HCT116 (cell line): ENCODE results near the gene MMP23B. TPM values are rescaled to one million over a fixed set of nuclear protein-coding genes. Genes with fewer than 3 reads are reported as not detected.

ENCODE experiments used
- ATAC-seq: fragments of 200-7000 bp; cut with Tn5 transposase; 2 replicates; pipeline ENCODE4 v1.9.1; 2020; ENCODE audit warnings: mild to moderate bottlenecking, moderate library complexity
- BruUV-seq: library from RNA; stranded (reverse); fragments of 400-500 nt; replicated peaks from 2 replicates; lab custom pipeline; 2021; lab: Mats Ljungman, UMichigan
- CTCF ChIA-PET: fragments of 300-600 bp; sonication (Branson Sonifier 250); formaldehyde crosslinking; loops from one replicate; lab custom pipeline; 2021; ENCODE audit warnings: antibody characterized with exemption; lab: Charles Lee
- POLR2A ChIA-PET: fragments of 300-600, 350-600 bp; sonication (Branson Sonifier 250); formaldehyde crosslinking; loops from one replicate; lab custom pipeline; 2021; ENCODE audit warnings: antibody characterized with exemption; lab: Charles Lee
- RAD21 ChIA-PET, 2 experiments: fragments of 300-600 bp; sonication (Branson Sonifier 250); formaldehyde crosslinking; loops; one replicate each; lab custom pipeline; 2023; ENCODE audit warnings: low total read pairs in 2 of 2; ENCODE audit not compliant: uncharacterized antibody in 2 of 2, unreplicated experiment in 2 of 2, low non-redundant PET in 1 of 2; lab: Charles Lee
- DNase-seq: peaks from one replicate; pipeline ENCODE4 v3.0.0-alpha.2; 2010; ENCODE audit warnings: low read depth, low spot score
- H2AFZ ChIP-seq: fragments of 200-600 bp; shearing (Covaris generic), sonication (generic); 2 replicates; pipeline ENCODE4 v1.6.1; 2017; ENCODE audit warnings: low read depth, mixed run types, mixed read lengths, antibody characterized with exemption, low read length; ENCODE audit not compliant: poor library complexity, severe bottlenecking
- H3K27ac ChIP-seq: 2 replicates; pipeline ENCODE4 v1.5.1; 2012; ENCODE audit warnings: low read depth, low read length
- H3K27me3 ChIP-seq: fragments of 200-600 bp; sonication (generic); 2 replicates; pipeline ENCODE4 v1.6.1; 2016; ENCODE audit warnings: mixed run types, low read length, mixed read lengths; ENCODE audit not compliant: insufficient read depth
- H3K36me3 ChIP-seq, 2 experiments: fragments of 200-500 bp in 1 of 2; fragments of 200-600 bp in 1 of 2; sonication (Bioruptor generic) in 1 of 2; sonication (generic) in 1 of 2; 2 replicates each; pipeline versions ENCODE4 v1.5.1 to v1.6.1; 2014 to 2016; ENCODE audit warnings: low read length in 2 of 2, inconsistent platforms in 1 of 2, mixed read lengths in 1 of 2, mixed run types in 1 of 2; ENCODE audit not compliant: insufficient read depth in 2 of 2, control insufficient read depth in 1 of 2
- H3K4me1 ChIP-seq, 2 experiments: fragments of 200-600 bp in 1 of 2; sonication (generic) in 1 of 2; 2 replicates each; pipeline versions ENCODE4 v1.5.1 to v1.6.1; 2012 to 2017; ENCODE audit warnings: low read length in 2 of 2, inconsistent platforms in 1 of 2, mild to moderate bottlenecking in 1 of 2, mixed read lengths in 1 of 2, mixed run types in 1 of 2, moderate library complexity in 1 of 2; ENCODE audit not compliant: insufficient read depth in 2 of 2, control insufficient read depth in 1 of 2
- H3K4me2 ChIP-seq: fragments of 200-600 bp; sonication (generic); 2 replicates; pipeline ENCODE4 v1.6.1; 2017; ENCODE audit warnings: mixed run types, low read length, mixed read lengths
- H3K4me3 ChIP-seq, 2 experiments: fragments of 200-600 bp in 1 of 2; sonication (generic) in 1 of 2; replicated peaks in 1 of 2; 2 replicates each; pipeline ENCODE4 v1.5.1; 2011 to 2016; ENCODE audit warnings: low read length in 2 of 2, control low read depth in 1 of 2, low read depth in 1 of 2, mild to moderate bottlenecking in 1 of 2, mixed read lengths in 1 of 2, mixed run types in 1 of 2
- H3K79me2 ChIP-seq: fragments of 200-600 bp; sonication (generic); 2 replicates; pipeline ENCODE4 v1.6.1; 2017; ENCODE audit warnings: mild to moderate bottlenecking, mixed run types, low read length, moderate library complexity, mixed read lengths; ENCODE audit not compliant: insufficient read depth
- H3K9ac ChIP-seq: fragments of 200-600 bp; sonication (generic); 2 replicates; pipeline ENCODE4 v1.6.1; 2016; ENCODE audit warnings: low read length, mixed read lengths
- H3K9me2 ChIP-seq: fragments of 200-600 bp; sonication (generic), shearing (Covaris generic); 2 replicates; pipeline ENCODE4 v1.6.1; 2017; ENCODE audit warnings: mixed run types, mild to moderate bottlenecking, moderate library complexity; ENCODE audit not compliant: insufficient read depth
- H3K9me3 ChIP-seq, 2 experiments: fragments of 200-500 bp in 1 of 2; fragments of 200-600 bp in 1 of 2; sonication (Bioruptor generic) in 1 of 2; sonication (generic) in 1 of 2; 2 replicates each; pipeline ENCODE4 v1.6.1; 2014 to 2017; ENCODE audit warnings: low read length in 2 of 2, mixed read lengths in 2 of 2, inconsistent platforms in 1 of 2, low read depth in 1 of 2, mild to moderate bottlenecking in 1 of 2, mixed run types in 1 of 2, moderate library complexity in 1 of 2; ENCODE audit not compliant: control insufficient read depth in 1 of 2, insufficient read depth in 1 of 2
- H4K20me1 ChIP-seq: fragments of 200-600 bp; sonication (generic), shearing (Covaris generic); 2 replicates; pipeline ENCODE4 v1.6.1; 2017; ENCODE audit warnings: mixed run types, mild to moderate bottlenecking, moderate library complexity; ENCODE audit not compliant: insufficient read depth
- JUND ChIP-seq: IDR thresholded peaks from 2 replicates; pipeline ENCODE4 v1.6.1; 2012
- SIN3A ChIP-seq: IDR thresholded peaks from 2 replicates; pipeline ENCODE4 v1.6.1; 2012; ENCODE audit warnings: low read depth
- TCF7L2 ChIP-seq: IDR thresholded peaks from 2 replicates; pipeline ENCODE4 v1.7.0; 2011; ENCODE audit warnings: borderline replicate concordance, inconsistent platforms; ENCODE audit not compliant: insufficient read depth, insufficient read length; ENCODE audit errors: extremely low read depth
- YY1 ChIP-seq: IDR thresholded peaks from 2 replicates; pipeline ENCODE4 v1.6.1; 2011; ENCODE audit warnings: low read length, low read depth, moderate library complexity, mild to moderate bottlenecking; ENCODE audit not compliant: insufficient replicate concordance; ENCODE audit errors: extremely low read depth
- ZFX ChIP-seq: fragments of 450-650 bp; IDR thresholded peaks from 2 replicates; pipeline ENCODE4 v1.6.1; 2017
- intact Hi-C: fragments of 100-400 bp; cut with micrococcal nuclease; formaldehyde crosslinking; loops from 2 replicates; pipeline ENCODE4 v1.10.0; 2022
- total RNA-seq: library from RNA; stranded (reverse); gene quantifications from one replicate; pipeline ENCODE4 v1.2.1, GENCODE V29; 2021; ENCODE audit not compliant: unreplicated experiment
- TF ChIP-seq, protein P1 (sequence below): IDR thresholded peaks from 2 replicates; pipeline ENCODE4 v1.6.1; 2012
- TF ChIP-seq, protein P2 (sequence below): IDR thresholded peaks from 2 replicates; pipeline ENCODE4 v1.6.1; 2012; ENCODE audit warnings: low read depth

Gene MMP23B
- total RNA-seq, 1 experiment from 2014 or later: 8.7 TPM

DNA sequence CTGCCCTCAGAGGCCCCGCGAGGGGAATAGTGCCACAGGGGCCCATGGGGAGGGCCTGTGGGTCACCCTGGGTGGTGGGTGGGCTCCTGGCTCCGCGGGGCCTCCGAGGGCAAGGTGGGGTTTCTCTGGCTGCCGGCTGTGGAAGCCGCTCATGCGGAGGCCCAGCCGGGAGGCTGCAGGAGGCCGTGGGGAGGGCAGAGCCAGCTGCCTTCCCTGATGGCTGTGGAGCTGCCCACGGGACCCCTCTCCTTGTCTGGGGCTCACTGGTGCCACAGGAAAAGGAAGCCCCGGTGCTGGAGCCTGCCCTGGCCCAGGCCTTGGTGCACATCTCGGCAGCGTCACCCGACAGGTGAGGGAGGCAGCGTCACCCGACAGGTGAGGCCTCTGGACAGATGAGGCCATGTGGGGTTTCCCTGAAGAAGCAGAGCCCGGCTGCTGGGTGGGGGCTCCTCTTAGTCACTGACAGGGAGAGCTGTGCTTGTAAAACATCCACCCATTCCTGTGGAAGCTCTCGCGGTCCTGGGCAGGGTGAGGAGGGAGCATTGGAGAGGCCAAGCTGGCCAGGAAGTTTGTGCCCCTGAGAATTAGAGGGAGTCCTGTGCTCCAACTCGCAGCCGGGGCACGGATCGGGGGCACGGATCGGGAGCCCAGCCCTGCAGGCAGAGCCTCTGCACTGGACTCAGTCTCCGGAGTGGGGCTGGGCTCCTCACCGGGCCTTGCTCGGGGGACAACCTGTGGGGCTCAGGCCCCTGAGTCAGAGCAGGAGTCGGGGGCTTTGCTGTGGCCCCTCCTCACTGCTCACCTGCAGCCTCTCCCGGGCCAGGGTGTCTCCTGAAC lies 10.6 kb upstream of the MMP23B start:
- Histone ChIP-seq H3K4me1 (peaks cover 7 to 26% of the 10 kb centered on the region in 2 experiments; a peak in 2 of 4 replicates), H3K4me2 (no peak overlapping the region), H2AFZ (no peak overlapping the region), H3K27ac (no peak overlapping the region), H3K9me3 (no peaks in the 10 kb centered on the region), H3K4me3 (no peak overlapping the region), H3K9me2 (no peaks in the 10 kb centered on the region), H3K27me3 (no peaks in the 10 kb centered on the region), H4K20me1 (no peaks in the 10 kb centered on the region), H3K79me2 (no peaks in the 10 kb centered on the region; the same call in 1 of the 2 replicates), H3K9ac (no peak overlapping the region), H3K36me3 (peaks cover 0 to 3% of the 10 kb centered on the region in 2 experiments; a peak in 1 of 4 replicates)
- POLR2A ChIA-PET: no interaction called here
- RAD21 ChIA-PET: no interaction called here
- intact Hi-C loops: no loop called here
- DNase-seq (no peak), ATAC-seq (no peak)
- CTCF ChIA-PET: no interaction called here
- no TSS peak for BruUV-seq
- TF ChIP-seq, protein P1, sequence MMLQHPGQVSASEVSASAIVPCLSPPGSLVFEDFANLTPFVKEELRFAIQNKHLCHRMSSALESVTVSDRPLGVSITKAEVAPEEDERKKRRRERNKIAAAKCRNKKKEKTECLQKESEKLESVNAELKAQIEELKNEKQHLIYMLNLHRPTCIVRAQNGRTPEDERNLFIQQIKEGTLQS: no peak
- TF ChIP-seq YY1: no peak
- TF ChIP-seq TCF7L2: no peak
- no peak for TF ChIP-seq SIN3A
- no peak for TF ChIP-seq ZFX
- TF ChIP-seq JUND: no peak
- TF ChIP-seq, protein P2, sequence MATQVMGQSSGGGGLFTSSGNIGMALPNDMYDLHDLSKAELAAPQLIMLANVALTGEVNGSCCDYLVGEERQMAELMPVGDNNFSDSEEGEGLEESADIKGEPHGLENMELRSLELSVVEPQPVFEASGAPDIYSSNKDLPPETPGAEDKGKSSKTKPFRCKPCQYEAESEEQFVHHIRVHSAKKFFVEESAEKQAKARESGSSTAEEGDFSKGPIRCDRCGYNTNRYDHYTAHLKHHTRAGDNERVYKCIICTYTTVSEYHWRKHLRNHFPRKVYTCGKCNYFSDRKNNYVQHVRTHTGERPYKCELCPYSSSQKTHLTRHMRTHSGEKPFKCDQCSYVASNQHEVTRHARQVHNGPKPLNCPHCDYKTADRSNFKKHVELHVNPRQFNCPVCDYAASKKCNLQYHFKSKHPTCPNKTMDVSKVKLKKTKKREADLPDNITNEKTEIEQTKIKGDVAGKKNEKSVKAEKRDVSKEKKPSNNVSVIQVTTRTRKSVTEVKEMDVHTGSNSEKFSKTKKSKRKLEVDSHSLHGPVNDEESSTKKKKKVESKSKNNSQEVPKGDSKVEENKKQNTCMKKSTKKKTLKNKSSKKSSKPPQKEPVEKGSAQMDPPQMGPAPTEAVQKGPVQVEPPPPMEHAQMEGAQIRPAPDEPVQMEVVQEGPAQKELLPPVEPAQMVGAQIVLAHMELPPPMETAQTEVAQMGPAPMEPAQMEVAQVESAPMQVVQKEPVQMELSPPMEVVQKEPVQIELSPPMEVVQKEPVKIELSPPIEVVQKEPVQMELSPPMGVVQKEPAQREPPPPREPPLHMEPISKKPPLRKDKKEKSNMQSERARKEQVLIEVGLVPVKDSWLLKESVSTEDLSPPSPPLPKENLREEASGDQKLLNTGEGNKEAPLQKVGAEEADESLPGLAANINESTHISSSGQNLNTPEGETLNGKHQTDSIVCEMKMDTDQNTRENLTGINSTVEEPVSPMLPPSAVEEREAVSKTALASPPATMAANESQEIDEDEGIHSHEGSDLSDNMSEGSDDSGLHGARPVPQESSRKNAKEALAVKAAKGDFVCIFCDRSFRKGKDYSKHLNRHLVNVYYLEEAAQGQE: no peak
